IPS-20b (cell line): Measurements from ENCODE around the gene CDKN2D.

ENCODE experiments used
- H3K27ac ChIP-seq: one replicate; pipeline ENCODE4 v1.5.1; 2013; ENCODE audit warnings: low read length
- H3K27me3 ChIP-seq: 2 replicates; pipeline ENCODE4 v1.6.1; 2013; ENCODE audit warnings: mild to moderate bottlenecking, low read length, inconsistent platforms; ENCODE audit not compliant: insufficient read depth
- H3K36me3 ChIP-seq: 2 replicates; pipeline ENCODE4 v1.6.1; 2013; ENCODE audit warnings: low read depth, mild to moderate bottlenecking, inconsistent platforms, low read length, moderate library complexity; ENCODE audit not compliant: insufficient read depth
- H3K4me1 ChIP-seq: 2 replicates; pipeline ENCODE4 v1.6.1; 2013; ENCODE audit warnings: mild to moderate bottlenecking, control low read depth, inconsistent platforms, low read length, moderate library complexity; ENCODE audit not compliant: insufficient read depth
- H3K4me3 ChIP-seq: 2 replicates; pipeline ENCODE4 v1.5.1; 2013; ENCODE audit warnings: mild to moderate bottlenecking, low read length, inconsistent platforms
- H3K9ac ChIP-seq: 2 replicates; pipeline ENCODE4 v1.6.1; 2013; ENCODE audit warnings: low read depth, mild to moderate bottlenecking, inconsistent platforms, low read length, moderate library complexity
- H3K9me3 ChIP-seq: 2 replicates; pipeline ENCODE4 v1.6.1; 2013; ENCODE audit warnings: mild to moderate bottlenecking, low read depth, low read length, inconsistent platforms; ENCODE audit not compliant: insufficient read depth

Gene CDKN2D

DNA sequence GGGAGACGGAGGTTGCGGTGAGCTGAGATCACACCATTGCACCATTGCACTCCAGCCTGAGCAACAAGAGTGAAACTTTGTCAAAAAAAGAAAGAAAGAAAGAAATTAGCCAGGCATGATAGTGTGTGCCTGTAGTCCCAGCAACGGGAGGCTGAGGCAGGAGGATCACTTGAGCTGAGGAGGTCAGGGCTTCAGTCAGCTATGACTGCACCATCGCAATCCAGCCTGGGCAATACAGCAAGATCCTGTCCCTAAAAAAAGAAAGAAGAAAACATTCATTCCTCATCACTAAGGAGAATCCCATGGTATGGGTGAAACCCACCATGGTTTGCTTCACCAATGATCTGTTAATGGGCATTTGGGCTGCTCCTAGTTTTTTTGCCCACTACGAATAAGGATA, 31.4 kb upstream of the CDKN2D start:
- peaks cover 9% of the 10 kb centered on the region; the same call in 1 of the 2 replicates for H3K4me1 ChIP-seq
- H3K9ac ChIP-seq: no peak overlapping the region
- H3K9me3 ChIP-seq: no peaks in the 10 kb centered on the region
- H3K4me3 ChIP-seq: no peak overlapping the region
- H3K27me3 ChIP-seq: no peaks in the 10 kb centered on the region
- no peaks in the 10 kb centered on the region for H3K36me3 ChIP-seq
- H3K27ac ChIP-seq: no peak overlapping the region

DNA sequence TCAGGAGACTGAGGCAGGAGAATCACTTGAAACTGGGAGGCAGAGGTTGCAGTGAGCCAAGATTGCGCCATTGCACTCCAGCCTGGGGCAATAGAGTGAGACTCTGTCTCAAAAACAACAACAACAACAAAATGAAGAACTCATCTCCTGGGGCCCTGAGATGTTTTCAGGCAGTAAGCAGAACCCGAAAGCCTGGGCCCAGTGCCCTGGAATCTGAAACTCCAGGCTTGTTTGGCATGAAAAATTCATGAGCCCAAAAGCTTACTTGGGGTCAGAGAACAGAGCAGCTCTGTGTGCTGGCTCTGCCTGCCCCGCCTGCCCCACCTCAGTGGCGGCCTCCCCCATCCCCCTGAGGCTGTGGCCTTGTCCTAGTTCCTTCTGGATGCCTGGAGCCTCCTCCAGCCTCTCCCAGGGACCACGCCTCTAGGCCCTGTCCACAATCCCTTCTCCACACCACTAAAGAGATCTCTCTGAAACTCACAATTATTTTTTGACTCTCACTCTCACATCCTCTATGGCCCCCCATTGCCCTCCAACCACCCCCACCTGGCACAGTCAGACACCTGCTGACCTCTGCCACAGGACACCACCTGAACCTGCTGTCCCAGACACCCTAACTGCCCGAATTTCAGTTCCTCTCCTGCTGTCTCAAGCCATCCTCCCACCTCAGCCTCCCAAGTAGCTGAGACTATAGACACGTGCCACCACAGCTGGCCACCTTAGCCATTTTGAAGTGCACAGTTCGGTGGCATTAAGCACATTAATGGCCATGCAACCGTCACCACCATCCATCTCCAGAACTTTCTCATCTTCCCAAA, 25.2 kb upstream of the CDKN2D start:
- Histone ChIP-seq H3K27ac (no peak overlapping the region), H3K9ac (no peak overlapping the region), H3K4me1 (no peaks in the 10 kb centered on the region), H3K9me3 (no peaks in the 10 kb centered on the region), H3K27me3 (no peaks in the 10 kb centered on the region; the same call in 1 of the 2 replicates), H3K4me3 (no peak overlapping the region), H3K36me3 (no peaks in the 10 kb centered on the region)

- no peak overlapping the region for H3K4me3 ChIP-seq
- H3K9ac ChIP-seq: no peak overlapping the region
- H3K4me1 ChIP-seq: no peaks in the 10 kb centered on the region
- no peak overlapping the region for H3K27ac ChIP-seq
- H3K36me3 ChIP-seq: no peaks in the 10 kb centered on the region
- H3K9me3 ChIP-seq: no peaks in the 10 kb centered on the region
- no peaks in the 10 kb centered on the region; the same call in 1 of the 2 replicates for H3K27me3 ChIP-seq
These were observed 24.4 kb upstream of the CDKN2D start for GRCh38 chr19:10593148-10593547.

GRCh38 chr19:10587839-10588150, 19.0 kb upstream of the CDKN2D start:
- no peaks in the 10 kb centered on the region for H3K4me1 ChIP-seq
- no peak overlapping the region for H3K9ac ChIP-seq
- peaks cover 13% of the 10 kb centered on the region for H3K27me3 ChIP-seq
- H3K36me3 ChIP-seq: peaks cover 12% of the 10 kb centered on the region
- no peak overlapping the region for H3K27ac ChIP-seq
- H3K4me3 ChIP-seq: peak overlapping the region; percentile 76; the same call in 1 of the 2 replicates
- no peaks in the 10 kb centered on the region for H3K9me3 ChIP-seq

- Histone ChIP-seq H3K27ac (no peak within 1 kb of the TSS), H3K9me3 (no peaks in the 10 kb centered on the region), H3K9ac (peak within 1 kb of the TSS; percentile 63; the same call in 1 of the 2 replicates), H3K27me3 (peaks cover 13% of the 10 kb centered on the region), H3K4me1 (no peaks in the 10 kb centered on the region), H3K4me3 (peak within 1 kb of the TSS; percentile 76), H3K36me3 (peaks cover 12% of the 10 kb centered on the region)
These were observed 18.5 kb upstream of the CDKN2D start, which contains the start of gene AP1M2 for GRCh38 chr19:10587022-10587838. Gene AP1M2 (minus strand): TSS chr19:10587312. CDS start chr19:10587231, 81 bp downstream.

DNA sequence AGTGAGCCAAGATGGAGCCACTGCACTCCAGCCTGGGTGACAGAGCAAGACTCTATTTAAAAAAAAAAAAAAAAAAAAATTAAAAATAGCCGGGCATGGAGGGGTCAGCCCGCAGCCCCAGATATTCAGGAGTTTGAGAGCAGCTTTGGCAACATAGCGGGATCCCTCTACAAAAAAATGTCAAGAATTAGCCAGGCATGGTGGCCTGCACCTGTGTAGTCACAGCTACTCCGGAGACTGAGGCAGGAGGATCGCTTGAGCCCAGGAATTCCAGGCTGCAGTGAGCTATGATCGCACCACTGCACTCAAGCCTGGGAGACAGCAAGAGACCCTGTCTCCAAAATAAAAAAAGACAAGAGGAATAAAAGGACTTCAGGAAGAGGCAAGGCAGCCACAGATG, 17.6 kb upstream of the CDKN2D start:
- no peak overlapping the region for H3K27ac ChIP-seq
- H3K27me3 ChIP-seq: peaks cover 13% of the 10 kb centered on the region
- peak overlapping the region; percentile 76 for H3K4me3 ChIP-seq
- peaks cover 17% of the 10 kb centered on the region for H3K36me3 ChIP-seq
- peak overlapping the region; percentile 63; the same call in 1 of the 2 replicates for H3K9ac ChIP-seq
- no peaks in the 10 kb centered on the region for H3K4me1 ChIP-seq
- no peaks in the 10 kb centered on the region for H3K9me3 ChIP-seq

GRCh38 chr19:10583036-10583776, 14.4 kb upstream of the CDKN2D start:
- H3K27ac ChIP-seq: no peak overlapping the region
- peaks cover 13% of the 10 kb centered on the region for H3K27me3 ChIP-seq
- H3K9ac ChIP-seq: no peak overlapping the region
- H3K36me3 ChIP-seq: peaks cover 43% of the 10 kb centered on the region
- no peaks in the 10 kb centered on the region for H3K9me3 ChIP-seq
- H3K4me3 ChIP-seq: no peak overlapping the region
- no peaks in the 10 kb centered on the region for H3K4me1 ChIP-seq

DNA sequence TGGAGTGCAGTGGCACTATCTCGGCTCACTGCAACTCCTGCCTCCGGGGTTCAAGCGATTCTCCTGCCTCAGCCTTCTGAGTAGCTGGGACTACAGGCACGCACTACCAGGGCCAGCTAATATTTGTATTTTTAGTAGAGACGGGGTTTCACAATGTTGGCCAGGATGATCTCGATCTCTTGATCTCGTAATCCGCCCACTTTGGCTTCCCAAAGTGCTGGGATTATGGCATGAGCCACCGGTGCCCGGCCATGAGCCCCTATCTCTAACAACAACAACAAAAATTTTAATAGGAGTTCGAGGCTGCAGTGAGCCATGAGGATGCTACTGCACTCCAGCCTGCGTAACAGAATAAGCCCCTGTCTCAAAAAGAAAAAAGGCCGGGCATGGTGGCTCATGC, 13.3 kb upstream of the CDKN2D start:
- H3K4me1 ChIP-seq: no peaks in the 10 kb centered on the region
- peaks cover 49% of the 10 kb centered on the region for H3K36me3 ChIP-seq

DNA sequence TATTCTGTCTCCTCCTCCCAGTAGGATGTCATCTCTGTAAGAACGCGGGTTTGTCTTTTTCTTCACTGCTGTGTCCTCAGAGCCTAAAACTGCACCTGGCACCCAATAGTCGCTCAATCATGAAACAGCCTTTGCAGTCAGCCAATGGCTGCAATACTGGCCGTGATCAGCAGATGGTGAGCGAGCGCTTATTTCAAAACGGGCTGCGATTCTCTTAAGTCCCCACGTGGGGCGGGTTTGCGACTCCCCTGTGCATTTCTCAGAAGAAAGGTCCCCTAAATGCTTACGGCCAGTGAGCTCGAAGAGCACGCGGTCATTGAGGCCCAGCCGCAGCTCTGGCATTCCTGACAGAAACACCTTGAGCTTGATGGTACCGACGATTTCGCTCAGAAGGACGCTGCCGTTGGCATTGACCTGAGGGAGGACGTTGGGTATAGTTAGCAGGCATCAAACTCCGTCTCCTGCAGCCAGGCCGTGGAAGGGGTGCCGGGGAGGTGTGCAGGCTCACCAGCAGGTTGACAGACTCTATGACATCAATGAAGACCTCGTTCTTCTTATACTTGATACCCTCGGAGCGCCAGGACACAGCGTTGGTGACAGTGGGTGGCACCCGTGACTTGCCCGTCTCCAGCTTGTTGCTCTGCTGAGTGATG, 12.3 kb upstream of the CDKN2D start:
- H3K9ac ChIP-seq: peak overlapping the region; percentile 36; the same call in 1 of the 2 replicates
- H3K27ac ChIP-seq: no peak overlapping the region
- peaks cover 52% of the 10 kb centered on the region for H3K36me3 ChIP-seq
- H3K9me3 ChIP-seq: no peaks in the 10 kb centered on the region
- no peaks in the 10 kb centered on the region for H3K27me3 ChIP-seq
- no peak overlapping the region for H3K4me3 ChIP-seq
- H3K4me1 ChIP-seq: no peaks in the 10 kb centered on the region

More for the DNA sequence above, 13.3 kb upstream of the CDKN2D start:
- Histone ChIP-seq H3K9me3 (no peaks in the 10 kb centered on the region), H3K27ac (no peak overlapping the region), H3K27me3 (peaks cover 3% of the 10 kb centered on the region; the same call in 1 of the 2 replicates), H3K4me3 (no peak overlapping the region), H3K9ac (no peak overlapping the region)

DNA sequence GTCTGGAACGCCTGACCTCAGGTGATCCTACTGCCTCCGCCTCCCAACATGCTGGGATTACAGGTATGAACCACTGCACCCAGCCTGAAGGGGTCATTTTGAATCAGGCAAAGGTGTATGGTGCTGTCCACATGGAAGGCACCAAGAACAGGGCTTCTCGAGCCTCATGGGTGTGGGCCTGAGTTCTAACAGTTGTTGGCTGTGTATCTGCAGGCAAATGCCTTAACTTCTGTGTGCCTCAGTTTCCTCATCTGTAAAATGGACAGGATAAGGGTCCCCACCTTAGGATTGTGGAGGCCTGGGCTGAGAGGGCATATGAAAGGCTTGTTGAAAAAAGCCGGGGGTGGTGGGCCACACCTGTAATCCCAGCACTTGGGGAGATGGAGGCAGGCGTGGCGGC, 9.2 kb upstream of the CDKN2D start:
- Histone ChIP-seq H3K4me3 (no peak overlapping the region), H3K36me3 (peaks cover 55% of the 10 kb centered on the region), H3K9ac (no peak overlapping the region), H3K27me3 (no peaks in the 10 kb centered on the region), H3K4me1 (no peaks in the 10 kb centered on the region), H3K27ac (no peak overlapping the region), H3K9me3 (no peaks in the 10 kb centered on the region)
